H1 (cell line): Measurements from ENCODE around the gene ZNF213. TPM values are rescaled to one million over a fixed set of nuclear protein-coding genes. Genes with fewer than 3 reads are reported as not detected.

ENCODE experiments used
- CTCF ChIA-PET: fragments of 300-600 bp; sonication (Branson Sonifier 250); formaldehyde crosslinking; loops from one replicate; lab custom pipeline; 2021; ENCODE audit not compliant: partially characterized antibody; lab: Charles Lee
- POLR2A ChIA-PET: fragments of 300-600 bp; sonication (Branson Sonifier 250); formaldehyde crosslinking; loops from one replicate; lab custom pipeline; 2021; ENCODE audit warnings: inconsistent platforms; ENCODE audit not compliant: partially characterized antibody; lab: Charles Lee
- DNase-seq, 2 experiments: peaks; one replicate each; pipeline versions ENCODE4 v3.0.0 to v3.0.0-alpha.2; 2010 to 2022; ENCODE audit warnings: low spot score in 2 of 2, low read depth in 1 of 2, mixed read lengths in 1 of 2
- FAIRE-seq: peaks from 2 replicates; lab custom pipeline; 2011; peaks lifted over from hg19 to GRCh38; lab: Jason Lieb, UNC
- H2AFZ ChIP-seq: 2 replicates; pipeline ENCODE4 v1.8.1; 2012; ENCODE audit warnings: low read length, inconsistent platforms
- H2AK5ac ChIP-seq: 2 replicates; pipeline ENCODE4 v1.6.1; 2013; ENCODE audit warnings: low read depth, low read length
- H2BK120ac ChIP-seq: replicated peaks from 2 replicates; pipeline ENCODE3; 2013; ENCODE audit warnings: low read depth, low read length, inconsistent platforms
- H2BK12ac ChIP-seq: 2 replicates; pipeline ENCODE4 v1.6.1; 2013; ENCODE audit warnings: low read depth, low read length
- H2BK15ac ChIP-seq: 2 replicates; pipeline ENCODE4 v1.6.1; 2013; ENCODE audit warnings: low read length
- H2BK20ac ChIP-seq: 2 replicates; pipeline ENCODE4 v1.6.1; 2013; ENCODE audit warnings: low read length
- H2BK5ac ChIP-seq: 2 replicates; pipeline ENCODE4 v1.6.1; 2013; ENCODE audit warnings: low read depth, low read length
- H3K14ac ChIP-seq: 2 replicates; pipeline ENCODE4 v1.6.1; 2013; ENCODE audit warnings: inconsistent platforms; ENCODE audit not compliant: insufficient read length
- H3K18ac ChIP-seq: 2 replicates; pipeline ENCODE4 v1.6.1; 2013; ENCODE audit warnings: low read length; ENCODE audit errors: extremely low read depth
- H3K23ac ChIP-seq: 2 replicates; pipeline ENCODE4 v1.6.1; 2013; ENCODE audit warnings: inconsistent platforms; ENCODE audit not compliant: insufficient read length
- H3K23me2 ChIP-seq: 2 replicates; pipeline ENCODE4 v1.6.1; 2013; ENCODE audit warnings: low read depth, low read length
- H3K27ac ChIP-seq: 2 replicates; pipeline ENCODE4 v1.6.1; 2011; ENCODE audit warnings: low read depth, low read length, inconsistent platforms
- H3K27me3 ChIP-seq, 4 experiments: replicated peaks in 1 of 4; 1 replicate in 1 of 4; 2 replicates in 3 of 4; pipeline versions ENCODE4 v1.6.1 to v1.8.1; 2011 to 2013; ENCODE audit warnings: low read length in 3 of 4, mild to moderate bottlenecking in 3 of 4, inconsistent platforms in 2 of 4, mixed read lengths in 2 of 4, moderate library complexity in 1 of 4; ENCODE audit not compliant: control insufficient read depth in 3 of 4, insufficient read depth in 3 of 4; ENCODE audit errors: extremely low read depth in 1 of 4
- H3K36me3 ChIP-seq, 4 experiments: 2 replicates each; pipeline versions ENCODE4 v1.6.1 to v1.8.1; 2011 to 2013; ENCODE audit warnings: mild to moderate bottlenecking in 4 of 4, low read length in 3 of 4, moderate library complexity in 2 of 4, control low read depth in 1 of 4, inconsistent platforms in 1 of 4; ENCODE audit not compliant: insufficient read depth in 4 of 4, control insufficient read depth in 2 of 4
- H3K4ac ChIP-seq: replicated peaks from 2 replicates; pipeline ENCODE3; 2013; ENCODE audit warnings: low read length, low read depth, mixed read lengths, inconsistent platforms; ENCODE audit not compliant: insufficient read length
- H3K4me1 ChIP-seq, 4 experiments: replicated peaks in 1 of 4; 1 replicate in 1 of 4; 2 replicates in 3 of 4; pipeline versions ENCODE4 v1.6.1 to v1.8.1; 2011 to 2013; ENCODE audit warnings: low read length in 3 of 4, inconsistent platforms in 2 of 4, mixed read lengths in 1 of 4; ENCODE audit not compliant: insufficient read depth in 4 of 4, control insufficient read depth in 3 of 4
- H3K4me2 ChIP-seq, 2 experiments: 2 replicates each; pipeline versions ENCODE4 v1.6.1 to v1.8.1; 2011 to 2013; ENCODE audit warnings: low read depth in 2 of 2, low read length in 2 of 2, control low read depth in 1 of 2, inconsistent platforms in 1 of 2, mild to moderate bottlenecking in 1 of 2; ENCODE audit not compliant: insufficient read depth in 1 of 2
- H3K4me3 ChIP-seq, 4 experiments: fragments of 200-600, 300-600 bp in 1 of 4; sonication (generic), shearing (Covaris generic), sonication (Bioruptor Twin) in 1 of 4; 2 replicates each; pipeline versions ENCODE4 v1.5.1 to v1.8.1; 2011 to 2016; ENCODE audit warnings: low read length in 4 of 4, low read depth in 3 of 4, control low read depth in 2 of 4, inconsistent platforms in 2 of 4, mild to moderate bottlenecking in 2 of 4, mixed read lengths in 1 of 4, moderate library complexity in 1 of 4; ENCODE audit not compliant: insufficient read depth in 2 of 4; ENCODE audit errors: extremely low read depth in 1 of 4
- H3K56ac ChIP-seq: replicated peaks from 2 replicates; pipeline ENCODE3; 2013; ENCODE audit warnings: low read depth, mild to moderate bottlenecking, mixed read lengths, low read length, inconsistent platforms; ENCODE audit not compliant: insufficient read length
- H3K79me1 ChIP-seq: 2 replicates; pipeline ENCODE4 v1.6.1; 2013; ENCODE audit warnings: low read depth, low read length, control low read depth
- H3K79me2 ChIP-seq, 2 experiments: 2 replicates each; pipeline versions ENCODE4 v1.6.1 to v1.8.1; 2012 to 2013; ENCODE audit warnings: low read length in 2 of 2, mild to moderate bottlenecking in 2 of 2, inconsistent platforms in 1 of 2; ENCODE audit not compliant: insufficient read depth in 2 of 2, control insufficient read depth in 1 of 2
- H3K9ac ChIP-seq, 4 experiments: replicated peaks in 1 of 4; 1 replicate in 1 of 4; 2 replicates in 3 of 4; pipeline versions ENCODE4 v1.6.1 to v1.8.1; 2011 to 2013; ENCODE audit warnings: low read depth in 3 of 4, low read length in 3 of 4, control low read depth in 2 of 4, mild to moderate bottlenecking in 2 of 4, moderate library complexity in 2 of 4, inconsistent platforms in 1 of 4; ENCODE audit errors: extremely low read depth in 1 of 4
- H3K9me3 ChIP-seq, 2 experiments: 2 replicates each; pipeline versions ENCODE4 v1.6.1 to v1.8.1; 2012 to 2013; ENCODE audit warnings: mild to moderate bottlenecking in 2 of 2, moderate library complexity in 2 of 2, control low read depth in 1 of 2, inconsistent platforms in 1 of 2, low read depth in 1 of 2, low read length in 1 of 2, mixed read lengths in 1 of 2; ENCODE audit not compliant: insufficient read depth in 2 of 2
- H4K20me1 ChIP-seq, 2 experiments: replicated peaks in 1 of 2; 2 replicates each; pipeline versions ENCODE3 to v1.8.1; 2011 to 2013; ENCODE audit warnings: inconsistent platforms in 2 of 2, low read length in 2 of 2, mild to moderate bottlenecking in 1 of 2; ENCODE audit not compliant: insufficient read depth in 2 of 2, control insufficient read depth in 1 of 2
- H4K5ac ChIP-seq: 2 replicates; pipeline ENCODE4 v1.6.1; 2013; ENCODE audit warnings: low read length, low read depth, mixed read lengths, inconsistent platforms; ENCODE audit not compliant: insufficient read length
- H4K8ac ChIP-seq: 2 replicates; pipeline ENCODE4 v1.8.0; 2013; ENCODE audit warnings: mild to moderate bottlenecking, moderate library complexity, low read length, inconsistent platforms; ENCODE audit not compliant: insufficient read depth; ENCODE audit errors: extremely low read depth
- H4K91ac ChIP-seq: replicated peaks from 2 replicates; pipeline ENCODE3; 2013; ENCODE audit warnings: low read length, mixed read lengths, inconsistent platforms; ENCODE audit not compliant: insufficient read length
- BRCA1 ChIP-seq: IDR thresholded peaks from 2 replicates; pipeline ENCODE4 v1.6.1; 2012; ENCODE audit warnings: low read depth, low read length, improper control_type of control experiment
- CREB1 ChIP-seq: IDR thresholded peaks from 2 replicates; pipeline ENCODE4 v1.6.1; 2012; ENCODE audit warnings: inconsistent platforms
- EGR1 ChIP-seq: IDR thresholded peaks from 2 replicates; pipeline ENCODE4 v1.6.1; 2011; ENCODE audit warnings: low read depth, low read length, borderline replicate concordance
- FOSL1 ChIP-seq: IDR thresholded peaks from 2 replicates; pipeline ENCODE4 v1.6.1; 2011; ENCODE audit warnings: mild to moderate bottlenecking, low read depth, low read length, moderate library complexity; ENCODE audit not compliant: insufficient read depth
- KDM5A ChIP-seq: fragments of 200-600 bp; IDR thresholded peaks from 2 replicates; pipeline ENCODE4 v1.7.1; 2012; ENCODE audit warnings: mild to moderate bottlenecking, low read length, inconsistent platforms, mixed read lengths
- RNF2 ChIP-seq: fragments of 200-900, 300-1000 bp; sonication (generic); IDR thresholded peaks from 2 replicates; pipeline ENCODE4 v1.7.1; 2016; ENCODE audit warnings: borderline replicate concordance, low read depth, mild to moderate bottlenecking, antibody characterized with exemption, low read length; ENCODE audit not compliant: poor library complexity, severe bottlenecking; ENCODE audit errors: missing control alignments
- SUZ12 ChIP-seq: fragments of 200-600 bp; sonication (generic); IDR thresholded peaks from 2 replicates; pipeline ENCODE4 v1.6.1; 2012; ENCODE audit warnings: mild to moderate bottlenecking, inconsistent platforms, low read length, moderate library complexity, mixed read lengths
- TBP ChIP-seq: IDR thresholded peaks from 2 replicates; pipeline ENCODE4 v1.6.1; 2011; ENCODE audit warnings: low read depth, low read length, improper control_type of control experiment
- TEAD4 ChIP-seq: IDR thresholded peaks from 2 replicates; pipeline ENCODE4 v1.6.1; 2012; ENCODE audit warnings: low read depth, low read length, inconsistent platforms, mixed read lengths
- USF2 ChIP-seq: IDR thresholded peaks from 2 replicates; pipeline ENCODE4 v1.6.1; 2011; ENCODE audit warnings: low read length, improper control_type of control experiment
- WGBS, 2 experiments: shearing (Covaris generic) in 1 of 2; methylation state at CpG; one replicate each; pipeline versions ENCODE4 v1.1.6 to v1.1.7; 2013 to 2015; ENCODE audit warnings: low lambda C conversion rate in 2 of 2, mixed read lengths in 2 of 2, inconsistent platforms in 1 of 2, low coverage in 1 of 2, missing lambda C conversion rate in 1 of 2; ENCODE audit not compliant: insufficient replicate concordance in 2 of 2, insufficient coverage in 1 of 2, insufficient read length in 1 of 2; ENCODE audit errors: extremely low coverage in 1 of 2, missing lambda C conversion rate in 1 of 2; 5-methylcytosine and 5-hydroxymethylcytosine counted together
- polyA plus RNA-seq, 7 experiments: library from polyadenylated mRNA; depleted of rRNA in 3 of 7; stranded (reverse) in 5 of 7; unstranded in 2 of 7; fragments of >200 nt in 5 of 7; fragments of 200-250 nt in 2 of 7; gene quantifications; 1 replicate in 5 of 7; 2 replicates in 1 of 7; 4 replicates in 1 of 7; pipeline versions ENCODE4 v1.2.1 to v1.2.3, GENCODE V29; 2011 to 2013; ENCODE audit warnings: missing spikeins in 2 of 7, mixed read lengths in 2 of 7
- total RNA-seq: library from RNA; stranded (reverse); fragmentation: NEBNext Ultra II Directional; extraction: Animal tissue kit (Norgen Biotek cat#: 25700); gene quantifications from 2 replicates; pipeline ENCODE4 v1.2.1, GENCODE V29; 2021

The ZNF213 gene
- total and polyA plus RNA-seq, 2 of the 8 experiments (the other 6 are each of a cell fraction or from before 2014, with no cell fraction given) = 1.6 to 6.9 TPM

- Histone ChIP-seq H3K27ac (no peak overlapping the region), H3K9me3 (no peaks in the 10 kb centered on the region), H4K8ac (no peak overlapping the region; the same call in 1 of the 2 replicates), H2BK120ac (no peak overlapping the region), H3K79me1 (peaks cover 3% of the 10 kb centered on the region), H4K91ac (no peak overlapping the region), H3K4ac (no peak overlapping the region), H3K79me2 (peaks cover 0 to 36% of the 10 kb centered on the region in 2 experiments; a peak in 2 of 4 replicates), H3K18ac (no peak overlapping the region), H3K56ac (no peak overlapping the region), H3K4me1 (peaks cover 0 to 6% (median 5%) of the 10 kb centered on the region in 4 experiments; a peak in 6 of 7 replicates), H2AFZ (no peak overlapping the region), H4K5ac (no peak overlapping the region), H3K14ac (no peak overlapping the region), H2BK15ac (no peak overlapping the region), H2BK20ac (no peak overlapping the region), H3K4me3 (no peak overlapping the region), H3K9ac (no peak overlapping the region), H3K23me2 (no peaks in the 10 kb centered on the region), H2AK5ac (no peak overlapping the region), H4K20me1 (peaks cover 13 to 24% of the 10 kb centered on the region in 2 experiments), H2BK5ac (no peak overlapping the region), H3K27me3 (no peaks in the 10 kb centered on the region), H3K36me3 (peaks cover 28 to 46% (median 39%) of the 10 kb centered on the region in 4 experiments), H3K4me2 (no peak overlapping the region), H3K23ac (no peak overlapping the region), H2BK12ac (no peak overlapping the region)
- CTCF ChIA-PET = interaction anchor here (0.7 to 36.8 kb wide), 9 partner anchors 9 to 58 kb away, joined by 3 to 619 read pairs (median 10); partner anchors contain the start of genes ZNF205 and ZNF213
- DNase-seq (no peak), FAIRE-seq (no peak)
- 98% methylated on average over 71 of the region's 81 CpGs; no CpG with 5 or more reads in 1 of the 2 experiments for whole genome bisulfite sequencing, 2 experiments
- POLR2A ChIA-PET = interaction anchor here (0.7 to 8.3 kb wide), 25 partner anchors 9 to 83 kb away, joined by 3 to 137 read pairs (median 6); partner anchors contain the start of genes IL32 and ZSCAN10
- TF ChIP-seq TBP (no peak), SUZ12 (no peak), EGR1 (no peak), USF2 (no peak), CREB1 (no peak), KDM5A (no peak), RNF2 (no peak), BRCA1 (no peak), TEAD4 (no peak), FOSL1 (no peak)
These were observed 44.9 kb upstream of the ZNF213 start for GRCh38 chr16:3089717-3090592.
